ENCODE measurements around the gene TRIM44.
A peak's percentile ranks its signal among the peaks of the same experiment; 100 is the strongest.

Gene TRIM44

GRCh38 chr11:35662649-35663407, at the start of gene TRIM44:
TRIM44 (plus strand) TSS chr11:35662775; CDS start chr11:35663112, 337 bp downstream.
- DNase-seq, result peak; percentile 78 to 82

GRCh38 chr11:35614939-35615569, 47.5 kb upstream of the TRIM44 start:
- no peak for DNase-seq

GRCh38 chr11:35615921-35616900, 46.4 kb upstream of the TRIM44 start:
- peak; percentile 87 to 93 for DNase-seq

GRCh38 chr11:35617316-35617686, 45.3 kb upstream of the TRIM44 start:
- no peak for DNase-seq

GRCh38 chr11:35617687-35618496, 44.7 kb upstream of the TRIM44 start, which contains the start of gene FJX1:
FJX1 (plus strand) TSS chr11:35618460; CDS start chr11:35618637, 177 bp downstream.
- DNase-seq, result peak; percentile 63 to 64

GRCh38 chr11:35618497-35619115, 44.0 kb upstream of the TRIM44 start:
- DNase-seq, result no peak

GRCh38 chr11:35619116-35619854, 43.3 kb upstream of the TRIM44 start:
- DNase-seq, result no peak

- peak; percentile 52 to 65 for DNase-seq
Observed at GRCh38 chr11:35619855-35620640, 42.5 kb upstream of the TRIM44 start.

GRCh38 chr11:35620795-35621194, 41.8 kb upstream of the TRIM44 start:
- DNase-seq, result no peak

GRCh38 chr11:35621620-35622019, 41.0 kb upstream of the TRIM44 start:
- no peak for DNase-seq

- DNase-seq, result no peak
Observed at GRCh38 chr11:35622070-35622469, 40.5 kb upstream of the TRIM44 start.

- peak; percentile 74 to 79 for DNase-seq
Observed at GRCh38 chr11:35623621-35624168, 38.9 kb upstream of the TRIM44 start.

- DNase-seq, result no peak
Observed at GRCh38 chr11:35624316-35624715, 38.3 kb upstream of the TRIM44 start.

GRCh38 chr11:35624781-35625180, 37.8 kb upstream of the TRIM44 start:
- no peak for DNase-seq

- no peak for DNase-seq
Observed at GRCh38 chr11:35626501-35626900, 36.1 kb upstream of the TRIM44 start.

GRCh38 chr11:35629511-35629910, 33.1 kb upstream of the TRIM44 start:
- DNase-seq, result no peak

- no peak for DNase-seq
Observed at GRCh38 chr11:35629914-35630313, 32.7 kb upstream of the TRIM44 start.

GRCh38 chr11:35631891-35632290, 30.7 kb upstream of the TRIM44 start:
- DNase-seq, result no peak

- no peak for DNase-seq
Observed at GRCh38 chr11:35632301-35632700, 30.3 kb upstream of the TRIM44 start.

Data from Kasumi-1 (cell line).